DND-41 (cell line): ENCODE measurements around the gene SMIM29.
A peak's percentile ranks its signal among the peaks of the same experiment; 100 is the strongest.

Experiments used
- ATAC-seq: fragments of 200-7000 bp; cut with Tn5 transposase; 3 replicates; pipeline ENCODE4 v1.9.1; 2021; ENCODE audit warnings: low read depth; ENCODE audit not compliant: insufficient read depth
- DNase-seq: peaks from one replicate; pipeline ENCODE4 v3.0.0-alpha.2; 2020
- H2AFZ ChIP-seq: 2 replicates; pipeline ENCODE4 v1.6.0; 2012; ENCODE audit warnings: low read depth, low read length
- H3K27ac ChIP-seq: 2 replicates; pipeline ENCODE4 v1.5.1; 2012; ENCODE audit warnings: low read length, inconsistent platforms
- H3K27me3 ChIP-seq: fragments of 200-600 bp; sonication (generic); 2 replicates; pipeline ENCODE4 v1.6.0; 2012; ENCODE audit warnings: low read length, mild to moderate bottlenecking, inconsistent platforms; ENCODE audit not compliant: insufficient read depth, poor library complexity
- H3K36me3 ChIP-seq: 2 replicates; pipeline ENCODE4 v1.5.1; 2012; ENCODE audit warnings: low read length, inconsistent platforms; ENCODE audit not compliant: insufficient read depth
- H3K4me1 ChIP-seq: 2 replicates; pipeline ENCODE4 v1.5.1; 2012; ENCODE audit warnings: mild to moderate bottlenecking, low read length; ENCODE audit not compliant: insufficient read depth
- H3K4me2 ChIP-seq: 2 replicates; pipeline ENCODE4 v1.6.0; 2012; ENCODE audit warnings: mild to moderate bottlenecking, moderate library complexity, low read length, inconsistent platforms; ENCODE audit not compliant: insufficient read depth
- H3K4me3 ChIP-seq, 2 experiments: fragments of 200-600 bp in 1 of 2; shearing (Covaris generic) in 1 of 2; 2 replicates each; pipeline ENCODE4 v1.5.1; 2012 to 2016; ENCODE audit warnings: inconsistent platforms in 2 of 2, low read length in 2 of 2, mild to moderate bottlenecking in 2 of 2, low read depth in 1 of 2, moderate library complexity in 1 of 2
- H3K79me2 ChIP-seq: 2 replicates; pipeline ENCODE4 v1.6.0; 2012; ENCODE audit warnings: low read length, inconsistent platforms; ENCODE audit not compliant: insufficient read depth
- H3K9ac ChIP-seq: 2 replicates; pipeline ENCODE4 v1.6.0; 2012; ENCODE audit warnings: low read depth, mild to moderate bottlenecking, inconsistent platforms, low read length, moderate library complexity
- H3K9me3 ChIP-seq: 2 replicates; pipeline ENCODE4 v1.5.1; 2012; ENCODE audit warnings: low read length, moderate library complexity, mild to moderate bottlenecking, inconsistent platforms; ENCODE audit not compliant: insufficient read depth, severe bottlenecking
- H4K20me1 ChIP-seq: 2 replicates; pipeline ENCODE4 v1.6.0; 2012; ENCODE audit warnings: low read length; ENCODE audit not compliant: insufficient read depth
- EZH2 ChIP-seq: IDR thresholded peaks from 3 replicates; pipeline ENCODE4 v1.6.1; 2012; ENCODE audit warnings: borderline replicate concordance, low read depth, mild to moderate bottlenecking, moderate library complexity, low read length, inconsistent platforms; ENCODE audit not compliant: severe bottlenecking
- TF ChIP-seq, protein P1 (sequence below): IDR thresholded peaks from 2 replicates; pipeline ENCODE4 v1.5.1; 2012; ENCODE audit warnings: borderline replicate concordance, low read length, moderate library complexity, mild to moderate bottlenecking; ENCODE audit not compliant: poor library complexity, severe bottlenecking; ENCODE audit errors: extremely low read depth

SMIM29 gene

DNA sequence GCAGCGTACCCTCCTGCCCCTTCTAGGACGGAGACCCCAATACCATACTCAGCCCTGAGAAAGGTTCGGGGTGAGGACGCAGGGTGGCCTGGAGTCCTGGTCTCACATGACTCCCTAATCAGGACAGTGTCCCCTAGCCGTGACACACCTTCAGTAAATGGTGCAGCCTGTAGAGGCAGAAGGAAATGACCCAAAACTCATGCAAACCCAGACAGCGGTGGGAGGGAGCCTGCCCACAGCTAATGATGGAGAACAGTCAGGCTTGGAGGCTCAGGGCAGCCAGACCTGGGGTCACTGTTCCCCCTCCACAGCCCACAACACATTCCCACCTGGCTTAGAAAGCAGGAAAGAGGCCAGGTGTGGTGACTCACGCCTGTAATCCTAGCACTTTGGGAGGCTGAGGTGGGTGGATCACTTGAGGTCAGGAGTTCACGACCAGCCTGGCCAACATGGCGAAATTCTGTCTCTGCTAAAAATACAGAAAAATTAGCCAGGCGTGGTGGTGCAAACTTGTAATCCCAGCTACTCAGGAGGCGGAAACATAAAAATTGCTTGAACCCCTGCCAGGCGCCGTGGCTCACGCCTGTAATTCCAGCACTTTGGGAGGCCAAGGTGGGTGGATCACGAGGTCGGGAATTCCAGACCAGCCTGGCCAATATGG, 20.9 kb downstream of the SMIM29 start:
- peaks cover 22% of the 10 kb centered on the region for H3K4me1 ChIP-seq
- DNase-seq (no peak), ATAC-seq (no peak)
- H3K36me3 ChIP-seq: no peaks in the 10 kb centered on the region
- no peak overlapping the region for H3K27ac ChIP-seq
- H3K27me3 ChIP-seq: no peaks in the 10 kb centered on the region
- no peak overlapping the region for H3K9ac ChIP-seq
- H3K4me3 ChIP-seq: no peak overlapping the region
- no peak overlapping the region for H2AFZ ChIP-seq
- no peaks in the 10 kb centered on the region for H3K79me2 ChIP-seq
- TF ChIP-seq, protein P1, sequence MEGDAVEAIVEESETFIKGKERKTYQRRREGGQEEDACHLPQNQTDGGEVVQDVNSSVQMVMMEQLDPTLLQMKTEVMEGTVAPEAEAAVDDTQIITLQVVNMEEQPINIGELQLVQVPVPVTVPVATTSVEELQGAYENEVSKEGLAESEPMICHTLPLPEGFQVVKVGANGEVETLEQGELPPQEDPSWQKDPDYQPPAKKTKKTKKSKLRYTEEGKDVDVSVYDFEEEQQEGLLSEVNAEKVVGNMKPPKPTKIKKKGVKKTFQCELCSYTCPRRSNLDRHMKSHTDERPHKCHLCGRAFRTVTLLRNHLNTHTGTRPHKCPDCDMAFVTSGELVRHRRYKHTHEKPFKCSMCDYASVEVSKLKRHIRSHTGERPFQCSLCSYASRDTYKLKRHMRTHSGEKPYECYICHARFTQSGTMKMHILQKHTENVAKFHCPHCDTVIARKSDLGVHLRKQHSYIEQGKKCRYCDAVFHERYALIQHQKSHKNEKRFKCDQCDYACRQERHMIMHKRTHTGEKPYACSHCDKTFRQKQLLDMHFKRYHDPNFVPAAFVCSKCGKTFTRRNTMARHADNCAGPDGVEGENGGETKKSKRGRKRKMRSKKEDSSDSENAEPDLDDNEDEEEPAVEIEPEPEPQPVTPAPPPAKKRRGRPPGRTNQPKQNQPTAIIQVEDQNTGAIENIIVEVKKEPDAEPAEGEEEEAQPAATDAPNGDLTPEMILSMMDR: no peak
- no peak for TF ChIP-seq EZH2
- H3K9me3 ChIP-seq: no peaks in the 10 kb centered on the region
- no peaks in the 10 kb centered on the region for H4K20me1 ChIP-seq
- H3K4me2 ChIP-seq: no peak overlapping the region

DNA sequence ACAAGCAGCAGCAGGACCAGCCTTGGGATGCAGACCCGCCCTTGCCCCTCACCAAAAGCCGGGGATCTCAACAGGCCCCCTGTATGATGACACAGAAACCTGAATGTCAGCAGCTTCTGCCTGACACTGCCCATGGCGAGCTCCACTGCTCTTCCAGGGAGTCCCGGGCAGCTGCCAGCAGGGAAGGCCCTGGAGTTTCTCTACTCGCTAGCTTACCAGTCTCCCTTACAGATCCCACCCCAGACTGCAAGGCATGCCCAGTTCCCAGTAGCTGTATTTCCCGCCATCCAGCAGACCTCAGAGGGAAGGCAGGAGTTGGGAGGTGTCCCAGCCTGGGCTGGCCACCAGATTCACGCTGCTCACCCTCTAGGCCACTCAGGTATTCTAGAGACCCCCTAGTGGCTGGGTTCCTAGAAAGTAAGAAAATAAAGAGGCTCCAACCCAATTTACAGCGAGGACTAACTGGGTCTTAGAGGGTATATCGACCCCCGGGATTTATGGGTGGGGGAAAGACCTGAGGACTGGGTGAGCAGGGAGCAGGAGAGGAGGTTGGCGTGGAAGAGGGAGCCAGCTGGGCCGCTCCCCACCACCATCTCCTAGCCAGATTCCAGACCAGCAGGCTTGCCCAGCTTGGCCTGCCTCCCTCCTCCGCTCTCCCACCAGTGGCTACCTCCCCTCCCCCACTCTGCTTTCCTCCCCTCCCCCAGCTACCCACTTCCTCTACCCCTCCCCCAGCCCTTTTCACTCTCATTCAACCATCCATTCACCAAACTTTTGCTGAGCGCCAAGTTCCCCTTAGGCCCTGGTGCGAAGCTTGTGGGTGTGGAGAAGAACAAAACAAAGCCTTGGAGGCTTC, 21.8 kb downstream of the SMIM29 start:
- no peak overlapping the region for H3K4me3 ChIP-seq
- H3K27ac ChIP-seq: no peak overlapping the region
- no peaks in the 10 kb centered on the region for H3K9me3 ChIP-seq
- no peaks in the 10 kb centered on the region for H3K27me3 ChIP-seq
- DNase-seq (no peak), ATAC-seq (no peak)
- H3K36me3 ChIP-seq: no peaks in the 10 kb centered on the region
- H3K9ac ChIP-seq: no peak overlapping the region
- H4K20me1 ChIP-seq: no peaks in the 10 kb centered on the region
- peaks cover 22% of the 10 kb centered on the region for H3K4me1 ChIP-seq
- TF ChIP-seq, protein P1: peak; percentile 22
- TF ChIP-seq EZH2: no peak
- no peaks in the 10 kb centered on the region for H3K79me2 ChIP-seq
- no peak overlapping the region for H2AFZ ChIP-seq
- no peak overlapping the region for H3K4me2 ChIP-seq

DNA sequence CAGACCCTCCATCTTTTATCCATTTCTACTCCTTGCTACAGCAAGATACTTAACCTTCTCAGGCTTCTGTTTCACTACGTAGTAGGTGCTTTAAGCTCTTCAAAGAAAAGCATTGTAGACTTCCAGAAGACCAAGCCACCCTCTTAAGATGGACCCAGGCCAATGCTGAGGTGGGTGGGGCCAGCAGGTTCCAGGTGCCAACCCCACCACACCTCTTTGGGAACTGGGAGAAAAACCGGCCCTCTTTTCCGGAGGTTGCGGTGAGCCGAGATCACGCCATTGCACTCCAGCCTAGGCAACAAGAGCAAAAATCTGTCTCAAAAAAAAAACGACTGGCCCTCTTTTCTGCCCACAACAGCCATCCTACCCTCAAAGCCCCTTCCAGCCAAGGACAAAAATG, 22.7 kb downstream of the SMIM29 start:
- no peak overlapping the region for H3K9ac ChIP-seq
- no peak overlapping the region for H3K27ac ChIP-seq
- H3K4me1 ChIP-seq: peaks cover 22% of the 10 kb centered on the region
- no peaks in the 10 kb centered on the region for H3K36me3 ChIP-seq
- H3K27me3 ChIP-seq: no peaks in the 10 kb centered on the region
- H2AFZ ChIP-seq: no peak overlapping the region
- no peak overlapping the region for H3K4me3 ChIP-seq
- ATAC-seq (no peak), DNase-seq (no peak)
- H3K4me2 ChIP-seq: no peak overlapping the region
- H3K9me3 ChIP-seq: no peaks in the 10 kb centered on the region
- H4K20me1 ChIP-seq: no peaks in the 10 kb centered on the region
- TF ChIP-seq, protein P1: no peak
- TF ChIP-seq EZH2: no peak
- H3K79me2 ChIP-seq: no peaks in the 10 kb centered on the region
